ENCODE data around the gene CERT1. TPM values are rescaled to one million over a fixed set of nuclear protein-coding genes. Genes with fewer than 3 reads are reported as not detected.
"Not testable (repeated sequence)": the region's sequence is repeated elsewhere in the genome, so short reads cannot be mapped to it uniquely, and the experiment has no call there.

CERT1 gene
- total RNA-seq, 1 experiment from 2014 or later: 30.0 TPM

GRCh38 chr5:75335486-75335885 lies 175.9 kb downstream of the CERT1 start:
- Histone ChIP-seq H3K4me3 (ENCODE audit: low read depth, low read length, poor library complexity, severe bottlenecking) (no peak overlapping the region), H3K9me3 (ENCODE audit: low read depth, low read length, poor library complexity, severe bottlenecking) (no peaks in the 10 kb centered on the region), H3K4me1 (ENCODE audit: insufficient read depth, low read length, poor library complexity, severe bottlenecking) (peaks cover 14% of the 10 kb centered on the region), H3K36me3 (ENCODE audit: insufficient read depth, low read length, poor library complexity, severe bottlenecking) (peaks cover 3% of the 10 kb centered on the region), H3K27me3 (replicated peaks; ENCODE audit: insufficient read depth, low read depth, low read length, poor library complexity) (no peaks in the 10 kb centered on the region), H3K27ac (ENCODE audit: low read depth, low read length, poor library complexity, severe bottlenecking) (no peak overlapping the region)
- intact Hi-C loops (cut with micrococcal nuclease; ENCODE audit: unreplicated experiment): loop anchor here (5.0 kb wide), 1 partner anchor 283 kb away; the partner anchor contains the start of gene GCNT4
- TF ChIP-seq EZH2 (IDR thresholded peaks at IDR 0.05; ENCODE audit: borderline replicate concordance, low read depth, low read length, poor library complexity, severe bottlenecking) (no peak), CTCF (conservative IDR thresholded peaks at IDR 0.05; ENCODE audit: low read depth, low read length) (no peak)
- CTCF ChIA-PET: no interaction called here
- no TSS peak for BruUV-seq (replicated peaks)
- DNase-seq (ENCODE audit: low spot score): no peak
- POLR2A ChIA-PET (ENCODE audit: low non-redundant PET): no interaction called here

GRCh38 chr5:75334413-75334812 lies 177.0 kb downstream of the CERT1 start:
- DNase-seq (ENCODE audit: low spot score); H3K4me1 ChIP-seq (ENCODE audit: insufficient read depth, low read length, poor library complexity, severe bottlenecking); BruUV-seq (replicated peaks); H3K4me3 ChIP-seq (ENCODE audit: low read depth, low read length, poor library complexity, severe bottlenecking); H3K27me3 ChIP-seq (replicated peaks; ENCODE audit: insufficient read depth, low read depth, low read length, poor library complexity); H3K9me3 ChIP-seq (ENCODE audit: low read depth, low read length, poor library complexity, severe bottlenecking); POLR2A ChIA-PET (ENCODE audit: low non-redundant PET); H3K36me3 ChIP-seq (ENCODE audit: insufficient read depth, low read length, poor library complexity, severe bottlenecking); CTCF ChIA-PET; intact Hi-C loops (cut with micrococcal nuclease; ENCODE audit: unreplicated experiment); H3K27ac ChIP-seq (ENCODE audit: low read depth, low read length, poor library complexity, severe bottlenecking): not testable (repeated sequence)

- BruUV-seq (replicated peaks); H3K36me3 ChIP-seq (ENCODE audit: insufficient read depth, low read length, poor library complexity, severe bottlenecking); H3K9me3 ChIP-seq (ENCODE audit: low read depth, low read length, poor library complexity, severe bottlenecking); H3K27me3 ChIP-seq (replicated peaks; ENCODE audit: insufficient read depth, low read depth, low read length, poor library complexity); POLR2A ChIA-PET (ENCODE audit: low non-redundant PET); CTCF ChIA-PET; H3K4me1 ChIP-seq (ENCODE audit: insufficient read depth, low read length, poor library complexity, severe bottlenecking); H3K4me3 ChIP-seq (ENCODE audit: low read depth, low read length, poor library complexity, severe bottlenecking); H3K27ac ChIP-seq (ENCODE audit: low read depth, low read length, poor library complexity, severe bottlenecking); DNase-seq (ENCODE audit: low spot score); intact Hi-C loops (cut with micrococcal nuclease; ENCODE audit: unreplicated experiment): not testable (repeated sequence)
These were observed 177.7 kb downstream of the CERT1 start for GRCh38 chr5:75333759-75334158.

- intact Hi-C loops (cut with micrococcal nuclease; ENCODE audit: unreplicated experiment): no loop called here
- TF ChIP-seq CTCF (conservative IDR thresholded peaks at IDR 0.05; ENCODE audit: low read depth, low read length) (0 out of 2 replicates have a peak, but pooled peaks have one; percentile 27), EZH2 (IDR thresholded peaks at IDR 0.05; ENCODE audit: borderline replicate concordance, low read depth, low read length, poor library complexity, severe bottlenecking) (no peak)
- Histone ChIP-seq H3K4me3 (ENCODE audit: low read depth, low read length, poor library complexity, severe bottlenecking) (no peak overlapping the region), H3K27me3 (replicated peaks; ENCODE audit: insufficient read depth, low read depth, low read length, poor library complexity) (no peaks in the 10 kb centered on the region), H3K27ac (ENCODE audit: low read depth, low read length, poor library complexity, severe bottlenecking) (no peak overlapping the region), H3K9me3 (ENCODE audit: low read depth, low read length, poor library complexity, severe bottlenecking) (no peaks in the 10 kb centered on the region), H3K4me1 (ENCODE audit: insufficient read depth, low read length, poor library complexity, severe bottlenecking) (peaks cover 5% of the 10 kb centered on the region), H3K36me3 (ENCODE audit: insufficient read depth, low read length, poor library complexity, severe bottlenecking) (no peaks in the 10 kb centered on the region)
- no peak for DNase-seq (ENCODE audit: low spot score)
- BruUV-seq (replicated peaks): no TSS peak
- ChIA-PET CTCF (no interaction called here), POLR2A (ENCODE audit: low non-redundant PET) (interaction anchor here (0.6 kb wide), 1 partner anchor 362 kb away, joined by 6 read pairs; no protein-coding TSS in a partner anchor)
These were observed 180.0 kb downstream of the CERT1 start for GRCh38 chr5:75331095-75332090.
